Caco-2 (cell line): ENCODE data around the gene SEMG1. TPM values are rescaled to one million over a fixed set of nuclear protein-coding genes. Genes with fewer than 3 reads are reported as not detected.

Experiments
- BruUV-seq: library from RNA; stranded (reverse); fragments of 400-500 nt; replicated peaks from 2 replicates; lab custom pipeline; 2021; lab: Mats Ljungman, UMichigan
- CTCF ChIA-PET: fragments of 300-600 bp; sonication (Branson Sonifier 250); formaldehyde crosslinking; loops from one replicate; lab custom pipeline; 2022; ENCODE audit warnings: antibody characterized with exemption; lab: Charles Lee
- POLR2A ChIA-PET: fragments of 300-600 bp; sonication (Branson Sonifier 250); formaldehyde crosslinking; loops from one replicate; lab custom pipeline; 2022; ENCODE audit warnings: antibody characterized with exemption; lab: Charles Lee
- DNase-seq, 2 experiments: peaks; one replicate each; pipeline versions ENCODE4 v3.0.0 to v3.0.0-alpha.2; 2020 to 2022
- H3K27me3 ChIP-seq: replicated peaks from 2 replicates; pipeline ENCODE4 v1.6.0; 2011; ENCODE audit warnings: low read length; ENCODE audit not compliant: control insufficient read depth, insufficient read depth
- H3K36me3 ChIP-seq: 2 replicates; pipeline ENCODE4 v1.5.1; 2011; ENCODE audit warnings: low read length; ENCODE audit not compliant: control insufficient read depth, insufficient read depth
- H3K4me1 ChIP-seq: fragments of 250-450 bp; sonication (Bioruptor Pico); 2 replicates; pipeline ENCODE4 v1.5.1; 2020; ENCODE audit warnings: mild to moderate bottlenecking
- H3K4me3 ChIP-seq: 2 replicates; pipeline ENCODE4 v1.5.1; 2011; ENCODE audit warnings: low read depth, mild to moderate bottlenecking, control low read depth, low read length
- H3K9me3 ChIP-seq: fragments of 250-450 bp; sonication (Bioruptor Pico); 2 replicates; pipeline ENCODE4 v1.5.1; 2020; ENCODE audit warnings: mild to moderate bottlenecking, moderate library complexity
- H3K27ac Mint-ChIP-seq: one replicate; pipeline ENCODE4 v1.8.0; 2022; ENCODE audit warnings: mixed read lengths; ENCODE audit not compliant: unreplicated experiment
- H3K27me3 Mint-ChIP-seq: one replicate; pipeline ENCODE4 v1.8.0; 2022; ENCODE audit warnings: mixed read lengths; ENCODE audit not compliant: insufficient read depth, unreplicated experiment
- H3K36me3 Mint-ChIP-seq: one replicate; pipeline ENCODE4 v1.8.0; 2022; ENCODE audit warnings: mild to moderate bottlenecking, mixed read lengths; ENCODE audit not compliant: insufficient read depth, unreplicated experiment
- H3K4me1 Mint-ChIP-seq: one replicate; pipeline ENCODE4 v1.8.0; 2022; ENCODE audit warnings: low read depth, mixed read lengths; ENCODE audit not compliant: unreplicated experiment
- H3K4me3 Mint-ChIP-seq: one replicate; pipeline ENCODE4 v1.8.0; 2022; ENCODE audit warnings: mild to moderate bottlenecking, moderate library complexity, mixed read lengths; ENCODE audit not compliant: unreplicated experiment
- H3K9me3 Mint-ChIP-seq: one replicate; pipeline ENCODE4 v1.8.0; 2022; ENCODE audit warnings: mixed read lengths; ENCODE audit not compliant: unreplicated experiment
- CTCF ChIP-seq, 2 experiments: fragments of 200-600 bp in 1 of 2; IDR thresholded peaks; 1 replicate in 1 of 2; 2 replicates in 1 of 2; pipeline versions ENCODE4 v1.5.1 to v1.8.0; 2011 to 2022; ENCODE audit warnings: antibody characterized with exemption in 1 of 2, control low read depth in 1 of 2, inconsistent platforms in 1 of 2, low read depth in 1 of 2, low read length in 1 of 2, mild to moderate bottlenecking in 1 of 2, moderate library complexity in 1 of 2; ENCODE audit not compliant: insufficient read depth in 1 of 2, severe bottlenecking in 1 of 2, unreplicated experiment in 1 of 2
- intact Hi-C: fragments of 100-400 bp; cut with micrococcal nuclease; formaldehyde crosslinking; loops from one replicate; pipeline ENCODE4 v1.10.0; 2022; ENCODE audit not compliant: unreplicated experiment
- total RNA-seq: library from RNA; stranded (reverse); gene quantifications from 2 replicates; pipeline ENCODE4 v1.2.3, GENCODE V29; 2022

SEMG1 gene
- total RNA-seq, 1 experiment from 2014 or later, result not detected

GRCh38 chr20:45246109-45246508 lies 39.3 kb downstream of the SEMG1 start:
- Histone ChIP-seq H3K27me3 (no peaks in the 10 kb centered on the region), H3K4me1 (no peaks in the 10 kb centered on the region), H3K9me3 (no peaks in the 10 kb centered on the region), H3K4me3 (no peak overlapping the region), H3K36me3 (no peaks in the 10 kb centered on the region)
- intact Hi-C loops, result no loop called here
- BruUV-seq, result no TSS peak
- no peaks in the 10 kb centered on the region for H3K4me1 Mint-ChIP-seq
- H3K36me3 Mint-ChIP-seq, result no peaks in the 10 kb centered on the region
- DNase-seq, result no peak
- H3K9me3 Mint-ChIP-seq, result no peaks in the 10 kb centered on the region
- peaks cover 32% of the 10 kb centered on the region for H3K27me3 Mint-ChIP-seq
- ChIA-PET POLR2A (no interaction called here), CTCF (no interaction called here)
- TF ChIP-seq CTCF (IDR thresholded peaks at IDR 0.05; ENCODE audit: insufficient read depth in 1 of 2, low read depth in 1 of 2, low read length in 1 of 2, severe bottlenecking in 1 of 2, unreplicated experiment in 1 of 2), result no peak
- H3K27ac Mint-ChIP-seq, result no peak overlapping the region
- H3K4me3 Mint-ChIP-seq, result no peak overlapping the region

- no peaks in the 10 kb centered on the region for H3K4me1 ChIP-seq
- no peaks in the 10 kb centered on the region for H3K27me3 ChIP-seq
- no peaks in the 10 kb centered on the region for H3K36me3 ChIP-seq
- no peak overlapping the region for H3K4me3 ChIP-seq
- no peaks in the 10 kb centered on the region for H3K36me3 Mint-ChIP-seq
- POLR2A ChIA-PET, result no interaction called here
- no peak overlapping the region for H3K4me3 Mint-ChIP-seq
- H3K27me3 Mint-ChIP-seq, result peaks cover 32% of the 10 kb centered on the region
- no peaks in the 10 kb centered on the region for H3K9me3 ChIP-seq
- no peaks in the 10 kb centered on the region for H3K9me3 Mint-ChIP-seq
- intact Hi-C loops, result no loop called here
- no peak overlapping the region for H3K27ac Mint-ChIP-seq
- no TSS peak for BruUV-seq
- no peak for DNase-seq
- CTCF ChIA-PET, result no interaction called here
- no peaks in the 10 kb centered on the region for H3K4me1 Mint-ChIP-seq
- no peak for TF ChIP-seq CTCF (IDR thresholded peaks at IDR 0.05; ENCODE audit: insufficient read depth in 1 of 2, low read depth in 1 of 2, low read length in 1 of 2, severe bottlenecking in 1 of 2, unreplicated experiment in 1 of 2)
Measured at GRCh38 chr20:45247865-45248264, 41.0 kb downstream of the SEMG1 start.

GRCh38 chr20:45248609-45249008 lies 41.8 kb downstream of the SEMG1 start:
- Histone ChIP-seq H3K9me3 (no peaks in the 10 kb centered on the region), H3K4me1 (no peaks in the 10 kb centered on the region), H3K36me3 (no peaks in the 10 kb centered on the region), H3K4me3 (no peak overlapping the region), H3K27me3 (no peaks in the 10 kb centered on the region)
- intact Hi-C loops, result no loop called here
- Mint-ChIP-seq H3K27me3 (peaks cover 32% of the 10 kb centered on the region), H3K4me1 (no peaks in the 10 kb centered on the region), H3K36me3 (no peaks in the 10 kb centered on the region), H3K4me3 (no peak overlapping the region), H3K27ac (no peak overlapping the region), H3K9me3 (no peaks in the 10 kb centered on the region)
- no peak for DNase-seq
- ChIA-PET CTCF (no interaction called here), POLR2A (no interaction called here)
- no TSS peak for BruUV-seq
- no peak for TF ChIP-seq CTCF (IDR thresholded peaks at IDR 0.05; ENCODE audit: insufficient read depth in 1 of 2, low read depth in 1 of 2, low read length in 1 of 2, severe bottlenecking in 1 of 2, unreplicated experiment in 1 of 2)
